OCI-LY7 (cell line): Measurements from ENCODE around the gene MAS1L. TPM values are rescaled to one million over a fixed set of nuclear protein-coding genes. Genes with fewer than 3 reads are reported as not detected.

ENCODE experiments used
- BruUV-seq: library from RNA; stranded (reverse); fragments of 400-500 nt; replicated peaks from 2 replicates; lab custom pipeline; 2021; lab: Mats Ljungman, UMichigan
- CTCF ChIA-PET: fragments of 300-600 bp; sonication (Branson Sonifier 250); formaldehyde crosslinking; loops from one replicate; lab custom pipeline; 2022; ENCODE audit warnings: antibody characterized with exemption; ENCODE audit not compliant: unreplicated experiment; lab: Charles Lee
- POLR2A ChIA-PET: fragments of 300-600 bp; sonication (Branson Sonifier 250); formaldehyde crosslinking; loops from one replicate; lab custom pipeline; 2022; ENCODE audit warnings: antibody characterized with exemption; lab: Charles Lee
- DNase-seq: peaks from one replicate; pipeline ENCODE4 v3.0.0-alpha.2; 2015; ENCODE audit warnings: low spot score
- H2AFZ ChIP-seq: fragments of 200-600 bp; sonication (generic), shearing (Covaris generic); 2 replicates; pipeline ENCODE4 v1.6.1; 2014; ENCODE audit warnings: mild to moderate bottlenecking, antibody characterized with exemption, low read length, moderate library complexity
- H3K27ac ChIP-seq: fragments of 200-600 bp; sonication (generic); 2 replicates; pipeline ENCODE4 v1.5.1; 2014; ENCODE audit warnings: mixed run types, low read depth, mild to moderate bottlenecking, moderate library complexity, low read length, inconsistent platforms; ENCODE audit not compliant: poor library complexity, severe bottlenecking
- H3K36me3 ChIP-seq: fragments of 200-600 bp; sonication (generic); 2 replicates; pipeline ENCODE4 v1.6.1; 2014; ENCODE audit warnings: mild to moderate bottlenecking, antibody characterized with exemption, low read length, moderate library complexity, mixed read lengths; ENCODE audit not compliant: insufficient read depth
- H3K4me1 ChIP-seq: fragments of 200-600 bp; sonication (generic); 2 replicates; pipeline ENCODE4 v1.5.1; 2014; ENCODE audit warnings: mild to moderate bottlenecking, low read length; ENCODE audit not compliant: insufficient read depth, poor library complexity, severe bottlenecking
- H3K4me2 ChIP-seq: fragments of 200-600 bp; sonication (generic); 2 replicates; pipeline ENCODE4 v1.6.1; 2014; ENCODE audit warnings: mild to moderate bottlenecking, low read length
- H3K4me3 ChIP-seq: fragments of 200-600 bp; sonication (generic); 2 replicates; pipeline ENCODE4 v1.5.1; 2014; ENCODE audit warnings: mild to moderate bottlenecking, low read depth, low read length; ENCODE audit not compliant: poor library complexity, severe bottlenecking
- H3K79me2 ChIP-seq: fragments of 200-600 bp; sonication (generic); 2 replicates; pipeline ENCODE4 v1.6.1; 2016; ENCODE audit warnings: low read depth, mild to moderate bottlenecking, low read length, moderate library complexity, mixed read lengths; ENCODE audit not compliant: insufficient read depth
- H3K9me2 ChIP-seq: fragments of 200-600 bp; sonication (generic); 2 replicates; pipeline ENCODE4 v1.6.1; 2016; ENCODE audit warnings: mild to moderate bottlenecking, low read length, mixed read lengths; ENCODE audit not compliant: insufficient read depth
- H3K9me3 ChIP-seq: fragments of 200-600 bp; sonication (generic); 2 replicates; pipeline ENCODE4 v1.6.1; 2014; ENCODE audit warnings: mild to moderate bottlenecking, mixed run types, low read length, mixed read lengths
- H4K20me1 ChIP-seq: fragments of 200-600 bp; sonication (generic); 2 replicates; pipeline ENCODE4 v1.6.1; 2014; ENCODE audit warnings: mild to moderate bottlenecking, antibody characterized with exemption, low read length, moderate library complexity, mixed read lengths; ENCODE audit not compliant: insufficient read depth
- EZH2phosphoT487 ChIP-seq: fragments of 200-600 bp; sonication (generic); IDR thresholded peaks from 2 replicates; pipeline ENCODE4 v1.6.1; 2018; ENCODE audit warnings: low read depth, borderline replicate concordance, mild to moderate bottlenecking, mixed run types, antibody characterized with exemption, low read length, moderate library complexity, mixed read lengths
- intact Hi-C: fragments of 100-400 bp; cut with micrococcal nuclease; formaldehyde crosslinking; loops from one replicate; pipeline ENCODE4 v1.10.0; 2022; ENCODE audit not compliant: unreplicated experiment
- total RNA-seq, 2 experiments: library from RNA; depleted of rRNA in 1 of 2; stranded (reverse); fragments of >200 nt in 1 of 2; shearing (Covaris generic) in 1 of 2; gene quantifications; 2 replicates each; pipeline ENCODE4 v1.2.3, GENCODE V29; 2014 to 2022
- TF ChIP-seq, protein P1 (sequence below): fragments of 200-600 bp; sonication (generic); conservative IDR thresholded peaks from 2 replicates; pipeline ENCODE4 v1.5.1; 2014; ENCODE audit warnings: mild to moderate bottlenecking, antibody characterized with exemption, low read length, moderate library complexity, mixed read lengths

Gene MAS1L
- total RNA-seq, 2 experiments from 2014 or later, result not detected

- H4K20me1 ChIP-seq, result no peaks in the 10 kb centered on the region
- H3K4me2 ChIP-seq, result no peak overlapping the region
- no peak overlapping the region for H3K27ac ChIP-seq
- no peaks in the 10 kb centered on the region for H3K4me1 ChIP-seq
- H3K79me2 ChIP-seq, result no peaks in the 10 kb centered on the region
- intact Hi-C loops, result no loop called here
- no peaks in the 10 kb centered on the region for H3K36me3 ChIP-seq
- ChIA-PET CTCF (no interaction called here), POLR2A (no interaction called here)
- no peak for TF ChIP-seq EZH2phosphoT487
- TF ChIP-seq, protein P1, sequence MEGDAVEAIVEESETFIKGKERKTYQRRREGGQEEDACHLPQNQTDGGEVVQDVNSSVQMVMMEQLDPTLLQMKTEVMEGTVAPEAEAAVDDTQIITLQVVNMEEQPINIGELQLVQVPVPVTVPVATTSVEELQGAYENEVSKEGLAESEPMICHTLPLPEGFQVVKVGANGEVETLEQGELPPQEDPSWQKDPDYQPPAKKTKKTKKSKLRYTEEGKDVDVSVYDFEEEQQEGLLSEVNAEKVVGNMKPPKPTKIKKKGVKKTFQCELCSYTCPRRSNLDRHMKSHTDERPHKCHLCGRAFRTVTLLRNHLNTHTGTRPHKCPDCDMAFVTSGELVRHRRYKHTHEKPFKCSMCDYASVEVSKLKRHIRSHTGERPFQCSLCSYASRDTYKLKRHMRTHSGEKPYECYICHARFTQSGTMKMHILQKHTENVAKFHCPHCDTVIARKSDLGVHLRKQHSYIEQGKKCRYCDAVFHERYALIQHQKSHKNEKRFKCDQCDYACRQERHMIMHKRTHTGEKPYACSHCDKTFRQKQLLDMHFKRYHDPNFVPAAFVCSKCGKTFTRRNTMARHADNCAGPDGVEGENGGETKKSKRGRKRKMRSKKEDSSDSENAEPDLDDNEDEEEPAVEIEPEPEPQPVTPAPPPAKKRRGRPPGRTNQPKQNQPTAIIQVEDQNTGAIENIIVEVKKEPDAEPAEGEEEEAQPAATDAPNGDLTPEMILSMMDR, result no peak
- H3K4me3 ChIP-seq, result no peak overlapping the region
- H3K9me3 ChIP-seq, result no peaks in the 10 kb centered on the region
- H3K9me2 ChIP-seq, result no peaks in the 10 kb centered on the region
- DNase-seq, result no peak
- no TSS peak for BruUV-seq
- no peak overlapping the region for H2AFZ ChIP-seq
Observed at GRCh38 chr6:29502181-29502580, 14.4 kb upstream of the MAS1L start.

DNA sequence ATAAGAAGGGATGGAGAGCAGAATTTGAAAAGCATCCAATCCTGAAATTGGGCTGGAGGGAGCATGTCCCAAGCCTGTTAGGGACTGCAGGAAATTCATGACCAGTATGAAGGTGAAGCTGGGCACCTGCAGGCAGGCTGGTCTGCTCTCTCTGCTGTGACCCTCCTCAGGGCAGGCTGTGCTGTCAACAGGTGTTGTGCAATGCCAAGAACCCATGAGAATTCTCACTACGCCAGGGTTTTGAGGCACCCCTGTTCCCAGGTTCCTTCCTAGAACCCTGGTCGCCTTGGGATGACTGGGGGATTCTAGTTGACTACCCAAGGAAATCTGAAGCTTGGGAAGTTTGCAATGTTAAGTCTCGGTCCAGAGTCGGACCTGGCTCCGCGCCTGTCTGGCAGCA lies 13.3 kb upstream of the MAS1L start:
- ChIA-PET POLR2A (interaction anchor here (0.6 kb wide), 1 partner anchor 370 kb away, joined by 3 read pairs; no protein-coding TSS in a partner anchor), CTCF (no interaction called here)
- H3K27ac ChIP-seq, result no peak overlapping the region
- no peaks in the 10 kb centered on the region for H3K36me3 ChIP-seq
- H3K4me3 ChIP-seq, result no peak overlapping the region
- no peaks in the 10 kb centered on the region for H3K9me3 ChIP-seq
- intact Hi-C loops, result no loop called here
- no peaks in the 10 kb centered on the region for H4K20me1 ChIP-seq
- H3K4me1 ChIP-seq, result no peaks in the 10 kb centered on the region
- no peaks in the 10 kb centered on the region for H3K79me2 ChIP-seq
- BruUV-seq, result no TSS peak
- H3K4me2 ChIP-seq, result no peak overlapping the region
- no peak for DNase-seq
- H2AFZ ChIP-seq, result no peak overlapping the region
- TF ChIP-seq EZH2phosphoT487, result no peak
- TF ChIP-seq, protein P1, result no peak
- no peaks in the 10 kb centered on the region for H3K9me2 ChIP-seq

- intact Hi-C loops, result no loop called here
- TF ChIP-seq, protein P1, result no peak
- no peak for TF ChIP-seq EZH2phosphoT487
- Histone ChIP-seq H4K20me1 (no peaks in the 10 kb centered on the region), H3K27ac (no peak overlapping the region), H3K36me3 (no peaks in the 10 kb centered on the region), H3K4me3 (no peak overlapping the region), H3K9me2 (no peaks in the 10 kb centered on the region), H3K4me2 (no peak overlapping the region), H3K4me1 (no peaks in the 10 kb centered on the region), H3K9me3 (no peaks in the 10 kb centered on the region), H2AFZ (no peak overlapping the region), H3K79me2 (no peaks in the 10 kb centered on the region)
- CTCF ChIA-PET, result no interaction called here
- no peak for DNase-seq
- BruUV-seq, result no TSS peak
- POLR2A ChIA-PET, result no interaction called here
Observed at GRCh38 chr6:29500594-29500993, 12.8 kb upstream of the MAS1L start.
